HG02884 (cell line): ENCODE measurements around the gene SZRD1.
"Not testable (repeated sequence)": the region's sequence is repeated elsewhere in the genome, so short reads cannot be mapped to it uniquely, and the experiment has no call there.

Experiments used
- ATAC-seq: cut with Tn5 transposase; IDR thresholded peaks from one replicate; pipeline ENCODE4 v1.9.1; 2021; ENCODE audit warnings: mild to moderate bottlenecking, moderate library complexity; ENCODE audit not compliant: unreplicated experiment

SZRD1 gene, protein sequence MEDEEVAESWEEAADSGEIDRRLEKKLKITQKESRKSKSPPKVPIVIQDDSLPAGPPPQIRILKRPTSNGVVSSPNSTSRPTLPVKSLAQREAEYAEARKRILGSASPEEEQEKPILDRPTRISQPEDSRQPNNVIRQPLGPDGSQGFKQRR

DNA sequence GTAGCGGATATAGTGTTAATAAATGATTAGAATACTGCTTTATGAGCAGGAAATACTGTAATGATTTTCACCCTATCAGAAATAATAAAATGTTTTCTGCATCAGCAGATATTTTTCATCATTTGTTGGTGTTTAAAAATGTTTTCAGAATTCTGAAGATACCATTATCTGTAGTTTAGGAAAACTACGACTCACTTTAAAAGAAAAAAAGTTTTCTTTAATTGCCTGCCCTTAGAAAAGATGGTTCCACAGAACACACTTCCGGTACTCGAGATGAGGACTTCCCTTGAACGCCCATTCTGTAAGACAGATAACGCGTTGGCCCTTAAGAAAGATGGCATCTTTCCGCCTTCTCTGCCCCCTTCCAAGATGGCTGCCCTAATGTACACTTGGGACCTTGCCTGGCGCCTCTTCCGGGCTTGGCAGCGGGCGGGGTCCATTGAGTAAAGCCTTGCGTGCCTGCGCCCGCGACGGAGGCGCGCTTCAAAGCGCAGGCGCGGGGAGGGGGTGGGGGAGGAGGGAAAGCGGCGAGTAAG is at the start of gene SZRD1:
TSS of gene SZRD1 (plus strand) at position 521 of the 536 bp plus-strand sequence. CDS start 16 bp downstream, outside the sequence.
- ATAC-seq = peak; percentile 72

DNA sequence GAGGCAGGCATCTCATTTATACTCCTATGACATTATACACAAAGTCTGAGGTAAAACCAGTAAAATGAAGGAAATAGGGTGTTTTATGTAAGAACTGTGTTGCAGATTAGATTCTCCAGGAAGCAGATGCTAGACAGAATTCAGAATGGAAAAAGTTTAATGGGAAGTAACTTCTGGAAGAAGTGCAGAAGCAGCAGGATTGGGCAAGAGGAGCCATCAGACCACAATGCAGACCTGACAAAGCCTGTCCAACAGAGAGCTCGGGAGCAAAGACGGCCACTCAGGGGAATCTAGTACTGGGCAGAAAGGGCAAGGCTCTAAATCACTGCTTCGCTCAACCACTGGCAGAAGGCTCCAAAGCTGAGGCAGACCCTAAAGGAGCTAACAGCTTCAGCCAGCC is 48.5 kb upstream of the SZRD1 start:
- ATAC-seq = no peak

DNA sequence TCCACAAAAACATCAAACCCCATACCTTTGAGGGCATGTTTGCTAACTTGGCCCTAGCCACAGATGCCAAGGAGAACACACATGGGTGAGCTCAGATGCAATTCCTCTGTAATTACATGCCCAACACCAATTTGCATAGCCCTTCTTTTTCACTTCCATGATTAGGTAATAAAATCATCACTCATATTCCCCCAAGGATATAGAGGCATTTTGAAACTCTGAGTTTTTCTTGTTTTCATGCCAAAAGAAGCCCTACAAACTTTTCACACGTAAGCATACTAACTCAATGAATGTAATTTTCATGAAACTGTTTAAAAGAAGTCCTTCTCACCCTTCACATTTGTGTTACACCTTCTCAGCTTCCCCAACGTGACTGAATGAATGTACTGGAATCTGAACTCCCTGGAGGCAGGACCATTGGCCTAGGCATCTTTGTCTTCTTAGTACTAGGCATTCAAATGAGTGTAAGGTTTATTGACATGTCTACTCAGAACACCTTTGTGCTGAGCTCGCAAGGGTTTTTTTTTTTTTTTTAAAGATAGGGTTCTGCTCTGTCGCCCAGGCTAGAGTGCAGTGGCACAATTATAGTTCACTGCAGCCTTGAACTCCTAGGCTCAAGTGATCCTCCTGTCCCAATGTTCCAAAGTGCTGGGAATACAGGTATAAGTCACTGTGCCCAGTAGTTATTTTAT is 45.7 kb upstream of the SZRD1 start:
- ATAC-seq = no peak

DNA sequence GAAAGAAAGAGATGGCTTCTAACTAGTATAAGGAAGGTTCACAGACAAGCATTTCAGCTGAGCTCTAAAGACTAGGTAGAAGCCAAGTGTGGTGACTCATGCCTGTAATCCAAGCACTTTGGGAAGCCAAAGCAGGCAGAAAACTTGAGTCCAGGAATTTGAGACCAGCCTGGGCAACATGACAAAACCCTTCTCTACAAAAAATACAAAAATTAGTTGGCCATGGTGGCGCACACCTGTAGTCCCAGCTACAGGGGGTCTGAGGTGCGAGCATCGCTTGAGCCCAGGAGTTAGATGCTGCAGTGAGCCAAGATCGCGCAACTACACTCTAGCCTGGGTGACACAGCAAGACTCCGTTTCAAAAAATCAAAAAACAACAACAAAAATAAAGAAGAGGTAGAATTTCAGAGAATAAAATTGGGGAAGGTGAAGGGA is 42.6 kb upstream of the SZRD1 start:
- no peak for ATAC-seq

DNA sequence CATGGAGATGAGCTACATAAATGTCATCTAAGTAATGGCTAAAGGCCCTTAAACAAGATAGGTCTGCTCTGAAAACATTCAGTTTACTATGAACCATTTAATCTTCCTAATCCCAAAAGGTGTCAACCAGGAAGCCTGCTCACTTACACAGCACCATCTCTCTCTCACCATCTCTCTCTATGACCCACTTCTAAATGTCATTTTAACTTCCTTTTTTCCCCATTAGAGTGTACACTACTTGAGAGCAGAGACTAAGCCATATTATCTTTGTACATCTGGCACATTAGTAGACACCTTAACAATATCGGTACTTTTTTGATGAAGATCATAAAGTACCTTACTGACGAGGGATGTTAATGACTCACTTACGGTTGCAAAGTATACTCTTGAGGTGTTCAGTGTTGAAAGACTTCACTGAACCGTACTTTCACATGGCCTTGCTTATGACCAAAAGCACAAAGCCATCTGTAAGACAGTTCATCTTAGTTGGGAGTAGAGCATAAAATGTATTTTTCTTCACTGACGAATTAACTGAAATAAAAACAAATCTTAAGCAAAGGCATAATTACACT is 40.1 kb upstream of the SZRD1 start:
- ATAC-seq = no peak

DNA sequence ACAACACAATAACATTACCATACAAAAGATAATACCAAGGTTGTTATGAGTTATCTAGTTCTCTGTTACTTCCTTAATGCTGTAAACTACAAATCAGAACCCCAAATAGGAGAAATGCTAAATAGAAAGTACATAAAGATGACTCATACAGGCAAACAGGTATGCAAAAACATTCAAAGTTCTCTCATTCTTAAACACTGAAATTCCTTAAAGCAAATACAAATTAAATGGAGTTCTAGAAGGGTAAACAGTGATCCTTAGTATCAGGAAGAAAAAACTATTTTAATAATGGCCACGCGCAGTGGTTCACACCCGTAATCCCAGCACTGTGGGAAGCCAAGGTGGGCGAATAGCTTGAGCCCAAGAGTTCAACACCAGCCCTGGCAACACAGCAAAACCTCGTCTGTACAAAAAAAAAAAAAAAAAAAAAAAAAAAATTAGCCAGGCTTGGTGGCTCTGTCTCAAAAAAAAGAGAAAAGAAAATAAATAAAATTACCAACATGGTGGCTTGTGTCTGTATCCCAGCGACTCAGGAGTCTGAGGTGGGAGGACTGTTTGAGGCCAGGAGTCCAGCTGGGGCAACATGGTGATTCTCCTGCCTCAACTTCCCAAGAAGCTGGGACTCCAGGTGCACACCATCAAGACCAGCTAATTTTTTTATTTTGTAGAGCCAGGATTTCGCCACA is 32.2 kb upstream of the SZRD1 start:
- no peak for ATAC-seq

DNA sequence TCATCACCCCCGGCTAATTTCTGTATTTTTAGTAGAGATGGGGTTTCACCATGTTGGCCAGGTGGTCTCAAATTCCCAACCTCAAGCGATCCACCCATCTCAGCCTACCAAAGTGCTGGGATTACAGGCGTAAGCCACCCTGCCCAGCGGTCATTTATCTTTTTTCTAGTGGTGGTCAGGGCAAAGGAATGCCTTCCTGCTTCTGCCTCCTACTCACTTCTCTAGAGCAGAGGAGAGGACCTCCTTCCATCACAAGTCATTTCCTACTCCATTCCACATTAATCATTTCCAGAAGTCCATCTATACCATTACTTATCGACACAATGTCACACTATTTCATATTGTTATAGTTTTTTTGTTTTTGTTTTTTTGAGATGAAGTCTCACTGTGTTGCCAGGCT is 28.1 kb upstream of the SZRD1 start:
- ATAC-seq = no peak

DNA sequence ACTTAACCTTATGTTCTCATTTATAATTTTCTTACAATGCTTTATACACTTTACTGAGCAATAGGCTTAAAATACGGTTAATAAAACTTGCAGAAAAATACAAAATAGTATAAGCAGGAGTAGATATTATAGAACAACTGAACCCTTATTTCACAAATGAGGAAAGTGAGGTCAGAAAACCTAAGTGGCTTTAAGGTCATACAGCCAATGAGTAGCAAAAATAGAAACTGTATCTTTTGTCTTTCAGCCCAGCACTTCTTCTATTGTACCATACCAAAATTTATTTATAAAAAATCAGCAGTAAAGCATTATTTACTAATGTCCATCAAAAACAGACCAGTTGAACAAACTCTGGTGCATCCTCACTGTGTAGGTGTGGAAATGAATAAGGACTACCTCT is 26.4 kb upstream of the SZRD1 start:
- no peak for ATAC-seq

DNA sequence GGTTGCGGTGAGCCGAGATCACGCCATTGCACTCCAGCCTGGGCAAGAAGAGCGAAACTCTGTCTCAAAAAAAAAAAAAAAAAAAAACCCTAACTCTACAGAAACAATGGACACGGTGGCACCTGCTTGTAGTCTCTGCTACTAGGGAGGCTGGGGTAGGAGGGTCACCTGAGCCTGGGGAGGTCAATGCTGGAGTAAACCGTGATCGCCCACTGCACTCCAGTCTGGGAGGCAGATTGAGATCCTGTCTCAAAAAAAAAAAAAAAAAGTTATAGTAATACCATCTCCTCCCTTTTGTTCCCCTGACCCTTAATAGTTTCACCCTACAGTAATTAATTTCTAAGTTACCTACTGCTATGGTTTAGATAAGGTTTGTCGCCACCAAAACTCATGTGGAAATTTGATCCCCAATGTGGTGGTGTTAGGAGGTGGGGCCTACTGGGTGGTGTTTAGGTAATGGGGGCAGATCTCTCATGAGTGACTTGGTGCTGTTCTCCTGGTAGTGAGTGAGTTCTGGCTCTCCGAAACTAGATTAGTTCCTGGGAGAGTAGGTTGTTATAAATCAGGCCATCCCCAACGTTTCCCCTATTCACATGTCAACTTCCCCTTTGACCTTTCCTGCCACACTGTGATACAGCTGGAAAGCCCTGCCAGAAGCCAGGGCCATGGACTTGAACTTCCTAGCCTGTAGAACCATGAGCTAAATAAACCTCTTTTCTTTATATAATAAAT is 24.5 kb upstream of the SZRD1 start:
- ATAC-seq = no peak

DNA sequence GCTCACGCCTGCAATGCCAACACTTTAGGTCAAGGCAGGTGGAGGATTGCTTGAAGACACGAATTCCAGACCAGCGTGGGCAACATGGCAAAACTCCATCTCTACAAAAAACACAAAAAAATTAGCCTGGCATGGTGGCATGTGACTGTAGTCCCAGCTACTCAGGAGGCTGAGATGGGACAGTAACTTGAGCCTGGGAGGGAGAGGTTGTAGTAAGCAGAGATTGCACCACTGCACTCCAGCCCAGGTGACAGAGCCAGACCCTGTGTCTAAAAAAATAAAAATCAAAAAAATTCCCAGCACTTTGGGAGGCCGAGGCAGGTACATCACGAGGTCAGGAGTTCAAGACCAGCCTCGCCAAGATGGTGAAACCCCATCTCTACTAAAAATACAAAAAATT is 23.8 kb upstream of the SZRD1 start:
- not testable (repeated sequence) for ATAC-seq

DNA sequence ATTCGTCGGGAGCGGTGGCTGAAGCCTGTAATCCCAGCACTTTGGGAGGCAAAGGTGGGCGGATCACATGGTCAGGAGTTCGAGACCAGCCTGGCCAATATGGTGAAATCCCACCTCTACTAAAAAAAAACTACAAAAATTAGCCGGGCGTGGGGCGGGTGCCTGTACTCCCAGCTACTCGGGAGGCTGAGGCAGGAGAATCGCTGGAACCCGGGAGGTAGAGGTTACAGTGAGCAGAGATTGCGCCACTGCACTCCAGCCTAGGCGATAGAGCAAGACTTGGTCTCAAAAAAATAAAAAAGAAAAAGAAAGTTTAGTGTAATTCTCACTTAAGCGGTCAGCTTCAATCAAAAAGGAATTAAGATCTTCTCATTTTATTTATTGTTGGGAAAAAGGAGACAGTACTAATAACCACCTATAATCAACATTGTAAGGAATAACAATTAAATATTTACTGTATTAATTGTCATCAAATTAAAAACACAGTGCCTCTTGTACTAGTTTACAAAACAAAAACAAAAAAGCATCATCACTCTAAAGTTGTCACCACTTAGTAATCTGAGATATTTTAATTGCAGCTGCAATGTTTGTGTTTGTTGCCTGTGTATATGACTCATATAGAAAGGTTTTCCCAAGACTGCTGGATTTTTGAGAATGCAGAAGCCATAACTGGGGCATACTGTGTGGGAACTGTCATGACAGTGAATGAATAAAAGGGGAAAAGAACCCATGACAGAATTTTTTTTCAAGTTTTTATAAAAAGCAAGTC is 18.4 kb upstream of the SZRD1 start:
- ATAC-seq = no peak

DNA sequence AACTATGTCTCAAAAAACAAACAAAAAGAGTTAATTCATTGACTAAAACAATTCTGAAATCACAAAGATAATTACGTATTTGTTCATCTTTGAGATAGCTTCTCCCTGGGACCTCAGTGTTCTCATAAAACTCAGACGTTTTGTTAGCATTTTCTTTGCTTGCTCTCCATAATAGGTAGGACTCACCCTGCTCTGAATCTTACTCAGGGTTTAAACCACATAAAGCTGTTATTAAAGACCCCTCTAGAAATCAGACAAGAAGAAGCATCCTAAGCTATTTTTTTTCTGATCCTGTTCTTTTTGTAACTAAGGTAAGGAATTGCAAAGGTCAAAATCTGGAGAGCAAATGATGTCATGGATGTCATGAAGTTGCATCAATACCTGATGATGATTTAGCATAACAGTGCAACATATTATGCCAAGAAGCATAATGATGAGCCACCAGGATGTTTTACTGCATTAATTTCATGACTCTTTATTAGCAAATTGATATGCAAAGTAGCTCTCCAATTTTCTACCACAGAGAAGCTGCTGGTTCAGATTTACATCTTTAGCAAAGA is 17.1 kb upstream of the SZRD1 start:
- no peak for ATAC-seq

DNA sequence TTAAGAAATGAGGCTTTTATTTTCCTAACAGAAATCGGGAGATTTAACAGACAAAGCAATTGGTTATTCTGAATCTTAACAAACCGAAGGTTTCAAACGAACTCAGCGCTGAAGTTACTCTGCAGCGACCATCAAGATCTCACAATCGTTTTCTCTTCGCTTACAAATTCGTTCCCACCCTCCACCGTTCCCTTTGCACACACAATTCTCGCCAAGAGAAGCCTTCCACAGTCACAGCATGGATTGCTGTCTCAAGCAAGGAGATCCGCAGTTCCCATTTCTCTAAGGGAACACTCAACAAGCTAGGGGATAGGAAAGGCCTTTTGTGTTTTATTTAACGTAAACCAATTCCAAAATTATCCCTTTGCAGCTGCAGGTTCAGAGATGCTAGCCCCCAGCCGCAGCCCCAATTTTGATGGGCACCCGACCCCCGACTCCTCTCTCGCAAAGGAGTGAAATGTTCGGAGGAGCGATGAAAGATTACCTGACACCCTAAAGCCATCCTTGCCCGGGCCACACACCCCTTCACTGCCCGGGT is 15.5 kb upstream of the SZRD1 start:
- ATAC-seq = no peak

DNA sequence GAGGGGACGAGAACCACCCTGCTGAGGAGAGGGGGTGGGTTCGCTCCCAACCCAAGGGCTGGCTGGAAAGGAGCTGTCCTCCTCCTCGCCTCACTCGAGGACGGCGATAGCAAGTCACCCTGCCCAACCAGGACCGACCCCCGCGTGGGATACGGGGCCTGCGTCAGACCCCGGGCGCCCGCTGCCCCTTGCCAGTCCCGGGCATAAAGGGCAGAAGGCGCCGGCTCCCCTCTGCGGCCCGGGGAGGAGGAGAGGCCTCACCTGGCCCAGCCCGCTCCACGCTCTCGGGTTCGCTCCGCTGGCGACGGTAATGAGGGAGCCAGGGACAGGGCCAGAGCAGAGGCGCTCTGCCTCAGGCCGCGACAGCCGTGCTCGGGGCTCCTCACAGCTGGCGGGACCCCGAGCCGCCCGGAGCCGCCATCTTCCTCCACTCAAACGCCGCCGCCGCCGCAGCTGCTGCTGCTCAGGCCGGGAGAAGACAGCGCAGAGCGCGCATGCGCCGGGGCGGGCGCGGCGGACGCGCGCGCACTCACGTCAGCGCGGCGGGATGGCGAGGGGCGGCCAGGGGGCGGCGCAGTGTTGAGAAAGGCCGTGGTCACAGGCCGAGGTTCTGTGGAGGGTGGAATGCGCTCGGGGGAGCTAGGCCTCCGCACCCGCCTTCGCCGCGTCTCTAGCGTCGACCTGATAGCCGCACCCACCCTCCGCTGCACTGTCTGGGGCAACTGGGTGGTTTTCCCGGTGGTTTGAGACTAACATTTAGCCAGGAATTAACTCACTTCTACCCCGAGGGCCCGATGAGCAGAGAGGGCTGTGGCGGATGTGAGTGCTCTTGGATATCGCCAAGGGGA is 14.8 kb upstream of the SZRD1 start, which contains the start of gene FBXO42:
TSS of gene FBXO42 (minus strand) at position 487 of the 848 bp plus-strand sequence. CDS start 37,062 bp downstream, outside the sequence.
- peak; percentile 89 for ATAC-seq

DNA sequence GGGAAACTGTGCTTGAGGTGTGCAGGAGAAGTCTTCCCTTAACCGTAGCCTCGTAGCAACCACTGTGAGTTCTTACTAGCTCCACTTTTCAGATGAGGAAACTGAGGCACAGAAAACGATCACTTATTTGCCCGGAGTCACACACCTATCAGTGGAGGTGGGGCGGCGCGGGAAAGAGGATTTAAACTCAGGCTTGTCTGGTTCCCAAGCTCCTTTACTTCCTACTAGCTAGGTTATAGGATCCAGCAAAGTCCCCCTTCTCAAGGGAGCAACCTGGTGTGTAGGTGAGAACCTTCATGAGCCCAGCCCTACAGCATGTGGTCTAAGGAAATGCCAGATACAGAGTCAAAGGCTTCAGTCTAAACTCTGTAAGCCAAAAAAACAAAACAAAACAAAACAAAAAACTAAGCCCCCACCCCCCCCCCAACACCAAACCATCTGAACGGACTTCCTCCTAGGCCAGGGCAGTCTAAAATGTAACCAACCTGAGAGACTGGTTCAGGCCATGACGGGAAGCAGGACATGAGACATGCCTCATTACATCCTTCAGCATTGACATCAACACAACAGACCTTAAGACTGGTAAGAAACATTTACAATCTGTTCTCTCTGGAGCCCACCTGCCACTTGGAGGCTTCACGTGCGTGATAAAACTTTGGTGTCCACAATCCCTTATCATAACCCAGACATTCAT is 14.1 kb upstream of the SZRD1 start:
- ATAC-seq = no peak

DNA sequence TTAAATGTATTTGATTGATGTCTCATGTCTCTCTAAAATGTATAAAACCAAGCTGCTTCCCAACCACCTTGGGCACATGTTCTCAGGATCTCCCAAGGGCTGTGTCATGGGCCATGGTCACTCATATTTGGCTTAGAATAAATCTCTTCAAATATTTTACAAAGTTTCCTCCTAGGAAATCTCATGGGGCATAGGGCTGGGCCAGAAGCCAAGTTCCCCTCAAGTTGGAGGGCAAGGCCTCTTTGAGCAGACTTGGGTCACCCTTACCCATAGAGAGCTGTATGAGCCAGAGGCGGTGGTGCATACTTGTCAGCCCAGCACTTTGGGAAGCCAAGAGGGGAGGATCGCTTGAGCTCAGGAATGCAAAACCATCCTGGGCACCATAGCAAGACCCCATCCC is 12.4 kb upstream of the SZRD1 start:
- no peak for ATAC-seq

DNA sequence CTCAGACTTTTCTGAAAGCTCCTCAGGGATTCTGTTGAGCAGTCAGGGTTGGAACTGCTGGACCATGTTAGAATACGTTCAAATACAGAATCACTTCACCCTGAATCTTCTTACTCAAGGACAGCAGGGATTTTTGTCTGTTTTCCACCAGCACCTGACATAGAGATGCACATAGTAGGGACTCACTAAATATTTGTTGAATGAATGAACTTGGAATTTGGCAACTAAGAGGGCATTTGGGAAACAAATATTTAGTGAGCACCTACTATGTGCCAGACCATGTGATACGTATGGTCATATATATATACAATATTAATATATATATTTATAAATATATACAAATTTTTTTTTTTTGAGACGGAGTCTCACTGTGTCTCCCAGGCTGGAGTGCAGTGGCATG is 10.2 kb upstream of the SZRD1 start:
- no peak for ATAC-seq

DNA sequence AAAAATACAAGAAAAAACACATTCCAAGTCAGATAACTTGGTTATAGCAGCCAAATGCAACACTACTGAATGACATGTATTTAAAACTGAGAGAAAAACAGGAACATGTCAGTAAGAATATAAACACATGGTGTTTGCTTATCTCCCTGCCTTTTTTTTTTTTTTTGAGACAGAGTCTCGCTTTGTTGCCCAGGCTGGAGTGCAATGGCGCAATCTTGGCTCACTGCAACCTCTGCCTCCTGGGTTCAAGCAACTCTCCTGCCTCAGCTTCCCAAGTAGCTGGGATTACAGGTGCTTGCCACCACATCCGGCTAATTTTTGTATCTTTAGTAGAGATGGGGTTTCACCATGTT is 1.9 kb upstream of the SZRD1 start:
- ATAC-seq = not testable (repeated sequence)
